HFF-Myc (cell line): Measurements from ENCODE around the gene IER5.

Experiments used
- DNase-seq: peaks from one replicate; pipeline ENCODE4 v3.0.0-alpha.2; 2011; ENCODE audit warnings: low read depth; ENCODE audit errors: extremely low read depth
- H3K4me3 ChIP-seq: replicated peaks from 2 replicates; pipeline ENCODE4 v1.5.1; 2011; ENCODE audit warnings: low read depth, mild to moderate bottlenecking, control low read depth, low read length
- TF ChIP-seq, protein P1 (sequence below): IDR thresholded peaks from 2 replicates; pipeline ENCODE4 v1.5.1; 2012; ENCODE audit warnings: mild to moderate bottlenecking, low read depth, low read length, control low read depth; ENCODE audit errors: missing control alignments

The IER5 gene

DNA sequence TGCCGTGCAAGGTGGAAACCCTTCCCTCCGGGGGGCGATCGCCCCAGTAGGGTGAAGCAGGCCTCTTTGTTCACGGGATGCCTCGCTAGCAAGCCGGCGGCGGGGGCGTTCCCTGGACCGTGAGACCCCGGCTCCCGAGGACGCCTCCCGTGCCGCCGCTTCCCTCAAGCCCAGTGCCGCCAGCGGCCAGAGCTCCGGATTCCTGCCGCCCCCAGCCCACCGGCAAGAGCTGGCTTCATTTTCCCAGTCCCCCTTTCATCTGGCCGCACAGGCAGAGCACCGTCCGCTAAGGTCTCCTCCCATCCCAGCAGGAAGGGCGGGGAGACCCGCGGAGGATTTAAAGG, 16.3 kb downstream of the IER5 start:
- TF ChIP-seq, protein P1, sequence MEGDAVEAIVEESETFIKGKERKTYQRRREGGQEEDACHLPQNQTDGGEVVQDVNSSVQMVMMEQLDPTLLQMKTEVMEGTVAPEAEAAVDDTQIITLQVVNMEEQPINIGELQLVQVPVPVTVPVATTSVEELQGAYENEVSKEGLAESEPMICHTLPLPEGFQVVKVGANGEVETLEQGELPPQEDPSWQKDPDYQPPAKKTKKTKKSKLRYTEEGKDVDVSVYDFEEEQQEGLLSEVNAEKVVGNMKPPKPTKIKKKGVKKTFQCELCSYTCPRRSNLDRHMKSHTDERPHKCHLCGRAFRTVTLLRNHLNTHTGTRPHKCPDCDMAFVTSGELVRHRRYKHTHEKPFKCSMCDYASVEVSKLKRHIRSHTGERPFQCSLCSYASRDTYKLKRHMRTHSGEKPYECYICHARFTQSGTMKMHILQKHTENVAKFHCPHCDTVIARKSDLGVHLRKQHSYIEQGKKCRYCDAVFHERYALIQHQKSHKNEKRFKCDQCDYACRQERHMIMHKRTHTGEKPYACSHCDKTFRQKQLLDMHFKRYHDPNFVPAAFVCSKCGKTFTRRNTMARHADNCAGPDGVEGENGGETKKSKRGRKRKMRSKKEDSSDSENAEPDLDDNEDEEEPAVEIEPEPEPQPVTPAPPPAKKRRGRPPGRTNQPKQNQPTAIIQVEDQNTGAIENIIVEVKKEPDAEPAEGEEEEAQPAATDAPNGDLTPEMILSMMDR = no peak
- peak overlapping the region; percentile 56 for H3K4me3 ChIP-seq
- DNase-seq = no peak

DNA sequence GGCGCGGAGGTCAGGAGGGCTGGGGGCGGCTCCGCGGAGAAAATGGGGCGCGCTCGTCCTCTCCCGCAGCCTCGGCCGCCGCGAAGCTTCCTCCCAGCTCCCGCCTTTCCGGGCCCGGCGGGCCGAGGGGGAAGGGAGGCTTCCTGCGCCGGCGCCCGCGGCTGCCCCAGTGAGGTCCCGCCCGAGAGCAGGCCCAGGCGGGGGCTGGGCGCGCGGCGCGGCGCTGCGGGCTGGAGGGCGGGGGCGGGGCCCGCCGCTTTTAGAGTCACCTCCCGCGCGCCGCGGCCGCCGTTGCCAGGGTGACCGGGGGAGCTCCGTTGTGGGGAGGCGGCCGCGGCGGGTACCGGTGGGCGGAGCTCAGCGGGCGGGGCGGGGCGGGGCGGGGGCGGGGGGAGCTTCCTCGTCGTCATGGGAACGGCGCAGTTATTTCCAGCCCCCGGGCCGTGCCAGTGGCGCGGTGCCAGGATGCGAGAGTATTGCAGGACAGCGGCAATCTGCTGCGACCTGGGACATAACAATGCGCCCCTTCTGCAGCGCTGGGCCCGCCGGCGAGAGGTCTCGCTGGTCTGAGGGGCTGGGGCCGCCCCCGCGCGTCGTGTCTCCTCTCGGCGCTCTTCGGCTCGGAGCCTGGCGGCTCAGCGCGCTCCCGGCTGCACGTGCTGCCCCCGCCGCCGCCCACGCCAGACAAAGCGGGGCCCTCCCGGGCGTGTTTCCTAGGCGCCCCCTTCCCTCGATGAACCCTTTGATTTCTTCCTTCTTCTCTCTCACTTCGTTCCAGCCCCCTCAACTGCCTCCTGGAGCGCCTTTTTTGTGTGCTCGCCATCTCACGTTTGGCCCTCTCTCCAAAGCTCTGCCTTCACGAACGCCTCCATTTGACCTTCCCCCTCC, 16.9 kb downstream of the IER5 start:
- TF ChIP-seq, protein P1 = no peak
- no peak for DNase-seq
- peak overlapping the region; percentile 56 for H3K4me3 ChIP-seq

DNA sequence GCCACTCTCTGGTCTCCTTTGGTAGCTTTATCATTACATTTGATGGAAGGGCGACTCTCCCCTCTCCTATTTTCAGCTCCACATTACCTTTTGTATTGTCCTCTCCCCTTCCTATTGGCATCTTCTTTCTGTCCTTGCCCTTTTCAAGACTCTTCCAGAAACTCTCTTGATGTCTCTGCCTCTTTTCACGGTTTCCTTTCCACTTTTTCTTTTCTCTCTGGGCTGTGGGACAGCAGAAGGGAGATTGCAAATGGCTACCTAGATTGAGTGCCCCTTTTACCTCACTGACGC, 17.5 kb downstream of the IER5 start:
- DNase-seq = no peak
- TF ChIP-seq, protein P1 = no peak
- H3K4me3 ChIP-seq = no peak overlapping the region

DNA sequence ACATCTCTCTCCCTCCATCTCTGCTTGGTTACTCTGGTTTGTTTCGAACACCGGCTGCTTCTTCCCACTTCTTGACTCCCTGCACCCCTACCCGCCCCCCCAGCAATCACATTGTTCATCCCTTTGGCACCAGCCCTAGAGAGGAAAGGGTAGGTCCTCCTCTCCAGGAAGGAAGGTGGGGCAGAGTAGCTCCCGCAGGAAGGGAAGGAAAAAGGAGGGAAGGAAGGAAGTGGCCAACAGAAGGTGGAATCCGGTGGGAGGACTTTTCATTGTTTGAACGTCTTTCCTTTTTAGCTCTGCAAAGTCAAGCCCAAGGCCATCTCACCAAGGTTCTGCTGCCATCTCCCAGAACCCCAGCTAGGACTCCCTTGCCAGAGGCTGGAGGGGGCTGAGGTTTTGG, 18.0 kb downstream of the IER5 start:
- no peak for DNase-seq
- TF ChIP-seq, protein P1 = no peak
- H3K4me3 ChIP-seq = no peak overlapping the region

DNA sequence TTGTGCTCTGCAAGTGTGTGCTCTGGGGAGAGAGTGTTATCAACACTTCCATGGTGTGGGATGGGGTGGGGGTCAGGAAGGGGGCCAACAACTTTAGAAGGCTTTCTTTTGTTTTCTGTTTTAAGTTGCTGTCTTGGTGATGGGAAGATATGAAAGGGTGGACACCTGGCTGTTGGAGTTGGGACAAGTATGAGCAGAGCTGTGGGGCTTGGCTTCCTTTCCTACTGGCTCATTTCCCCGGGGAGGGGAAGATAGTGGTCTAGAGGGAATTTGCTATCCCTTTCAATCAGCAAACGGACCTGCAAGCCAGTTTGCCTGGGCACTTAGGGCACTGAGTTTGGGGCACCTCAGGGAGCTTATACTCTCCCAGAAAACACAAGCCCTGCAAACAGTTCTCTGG, 19.2 kb downstream of the IER5 start:
- TF ChIP-seq, protein P1 = no peak
- H3K4me3 ChIP-seq = no peak overlapping the region

DNA sequence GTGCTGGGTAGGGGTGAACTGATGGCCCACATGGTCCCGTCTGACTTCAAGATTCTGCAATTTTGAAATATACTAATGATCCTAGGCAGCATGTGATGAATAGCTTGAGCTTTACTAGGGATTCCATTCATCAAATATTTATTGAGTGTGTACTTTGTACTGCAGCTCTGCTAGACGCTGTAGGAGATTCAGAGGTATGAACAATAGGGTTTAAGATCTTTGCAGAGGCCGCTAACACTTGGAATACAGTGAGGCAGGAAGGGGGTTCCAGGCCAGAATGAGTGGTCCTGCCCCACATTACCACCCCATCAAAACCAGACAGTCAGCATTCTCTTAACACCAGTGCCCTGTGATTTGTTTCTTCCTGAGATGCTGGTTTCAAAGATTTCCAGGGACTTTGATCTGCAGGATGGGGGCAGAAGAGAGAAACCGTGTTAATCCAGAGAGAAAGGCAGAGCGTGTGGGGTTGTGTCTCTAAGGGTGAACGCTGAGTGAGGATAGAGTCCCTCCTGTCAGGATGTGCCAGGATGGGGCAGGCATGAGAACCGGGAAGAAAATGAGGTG, 19.9 kb downstream of the IER5 start:
- TF ChIP-seq, protein P1 = no peak
- no peak for DNase-seq
- H3K4me3 ChIP-seq = no peak overlapping the region

More for the DNA sequence above, 19.2 kb downstream of the IER5 start:
- no peak for DNase-seq
